Measurements from ENCODE around the gene FUT7. TPM values are rescaled to one million over a fixed set of nuclear protein-coding genes. Genes with fewer than 3 reads are reported as not detected.

Gene FUT7
- total and polyA plus RNA-seq, 8 donors, result 0.08 to 2.9 (median 0.11) TPM; not detected in 3

- peak in 1 of 4 donors; percentile 49 for DNase-seq
- TF ChIP-seq CTCF (IDR thresholded peaks at IDR 0.05), result no peak
- peak within 1 kb of the TSS in 1 of 2 donors; percentile 84 for H3K27ac ChIP-seq
- no peaks in the 10 kb centered on the region for H3K27me3 ChIP-seq
- H3K4me1 ChIP-seq, result peaks cover 11 to 52% of the 10 kb centered on the region in 2 donors
- H3K9me3 ChIP-seq, result no peaks in the 10 kb centered on the region
- peak within 1 kb of the TSS; percentile 49 to 52 for H3K4me3 ChIP-seq
- ATAC-seq, result no peak
- intact Hi-C loops (cut with DNase I), result no loop called here
- no peaks in the 10 kb centered on the region for H3K36me3 ChIP-seq
Measured at GRCh38 chr9:137027369-137028262, 4.3 kb downstream of the FUT7 start, which contains the start of gene ABCA2. ABCA2 (minus strand) TSS chr9:137028237; CDS start chr9:137028140, 97 bp downstream.

GRCh38 chr9:137026828-137027227, 5.1 kb downstream of the FUT7 start:
- no peaks in the 10 kb centered on the region for H3K9me3 ChIP-seq
- no peak for ATAC-seq
- peaks cover 11 to 45% of the 10 kb centered on the region in 2 donors for H3K4me1 ChIP-seq
- no peak overlapping the region for H3K27ac ChIP-seq
- TF ChIP-seq CTCF (IDR thresholded peaks at IDR 0.05), result no peak
- intact Hi-C loops (cut with DNase I), result no loop called here
- DNase-seq, result no peak
- peak overlapping the region in 1 of 2 donors; percentile 43 for H3K4me3 ChIP-seq
- no peaks in the 10 kb centered on the region for H3K36me3 ChIP-seq
- H3K27me3 ChIP-seq, result no peaks in the 10 kb centered on the region

- no peaks in the 10 kb centered on the region for H3K9me3 ChIP-seq
- H3K4me1 ChIP-seq, result peaks cover 11 to 40% of the 10 kb centered on the region in 2 donors
- no peaks in the 10 kb centered on the region for H3K27me3 ChIP-seq
- ATAC-seq, result no peak
- no peak overlapping the region for H3K27ac ChIP-seq
- DNase-seq, result no peak
- TF ChIP-seq CTCF (IDR thresholded peaks at IDR 0.05), result no peak
- no peak overlapping the region for H3K4me3 ChIP-seq
- peaks cover 0 to 1% of the 10 kb centered on the region in 2 donors for H3K36me3 ChIP-seq
- intact Hi-C loops (cut with DNase I), result no loop called here
Measured at GRCh38 chr9:137026384-137026783, 5.5 kb downstream of the FUT7 start.

- H3K36me3 ChIP-seq, result peaks cover 0 to 10% of the 10 kb centered on the region in 2 donors
- DNase-seq (peak in 1 of 4 donors; percentile 54), ATAC-seq (no peak)
- H3K4me3 ChIP-seq, result no peak overlapping the region
- TF ChIP-seq CTCF (IDR thresholded peaks at IDR 0.05), result no peak
- intact Hi-C loops (cut with DNase I), result no loop called here
- H3K9me3 ChIP-seq, result no peaks in the 10 kb centered on the region
- H3K4me1 ChIP-seq, result peaks cover 9 to 32% of the 10 kb centered on the region in 2 donors
- H3K27me3 ChIP-seq, result no peaks in the 10 kb centered on the region
- no peak overlapping the region for H3K27ac ChIP-seq
Measured at GRCh38 chr9:137025517-137025966, 6.3 kb downstream of the FUT7 start.

GRCh38 chr9:137023583-137023991, 8.3 kb downstream of the FUT7 start:
- Histone ChIP-seq H3K4me3 (no peak overlapping the region), H3K27me3 (no peaks in the 10 kb centered on the region), H3K4me1 (peaks cover 2 to 13% of the 10 kb centered on the region in 2 donors), H3K9me3 (no peaks in the 10 kb centered on the region), H3K36me3 (peaks cover 0 to 15% of the 10 kb centered on the region in 2 donors), H3K27ac (no peak overlapping the region)
- TF ChIP-seq CTCF (IDR thresholded peaks at IDR 0.05), result no peak
- DNase-seq, result no peak
- intact Hi-C loops (cut with DNase I), result no loop called here
- no peak for ATAC-seq

Data from left lung (tissue), 10 donors.